Ectodermal cell (in vitro differentiated cells): ENCODE measurements around the gene SIRPD.
"Not testable (repeated sequence)": the region's sequence is repeated elsewhere in the genome, so short reads cannot be mapped to it uniquely, and the experiment has no call there.

Source experiments
- H3K27ac ChIP-seq: 2 replicates; pipeline ENCODE4 v1.7.0; 2013; ENCODE audit warnings: mild to moderate bottlenecking, low read depth, low read length; ENCODE audit not compliant: insufficient read depth, poor library complexity, severe bottlenecking
- H3K27me3 ChIP-seq: 2 replicates; pipeline ENCODE4 v1.7.0; 2013; ENCODE audit warnings: mild to moderate bottlenecking, low read length; ENCODE audit not compliant: insufficient read depth, control insufficient read depth, poor library complexity, severe bottlenecking
- H3K36me3 ChIP-seq: one replicate; pipeline ENCODE4 v1.7.0; 2013; ENCODE audit warnings: low read length; ENCODE audit not compliant: control insufficient read depth, insufficient read depth
- H3K4me1 ChIP-seq: one replicate; pipeline ENCODE4 v1.7.0; 2013; ENCODE audit warnings: low read length; ENCODE audit not compliant: control insufficient read depth, insufficient read depth
- H3K4me3 ChIP-seq: 2 replicates; pipeline ENCODE4 v1.7.0; 2013; ENCODE audit warnings: low read depth, low read length, control low read depth; ENCODE audit not compliant: insufficient read depth
- H3K9me3 ChIP-seq: 2 replicates; pipeline ENCODE4 v1.7.0; 2013; ENCODE audit warnings: mild to moderate bottlenecking, low read length, moderate library complexity; ENCODE audit not compliant: control insufficient read depth
- WGBS, 2 experiments: methylation state at CpG; one replicate each; pipeline ENCODE4 v1.1.7; 2013; ENCODE audit warnings: missing lambda C conversion rate in 2 of 2; 5-methylcytosine and 5-hydroxymethylcytosine counted together

SIRPD gene

GRCh38 chr20:1571583-1571982 is 14.1 kb upstream of the SIRPD start:
- H3K27ac ChIP-seq, H3K36me3 ChIP-seq, H3K9me3 ChIP-seq, H3K4me1 ChIP-seq, H3K4me3 ChIP-seq, H3K27me3 ChIP-seq: not testable (repeated sequence)
- WGBS, 2 experiments = 93 to 97% methylated on average over 8 of the region's 8 CpGs

DNA sequence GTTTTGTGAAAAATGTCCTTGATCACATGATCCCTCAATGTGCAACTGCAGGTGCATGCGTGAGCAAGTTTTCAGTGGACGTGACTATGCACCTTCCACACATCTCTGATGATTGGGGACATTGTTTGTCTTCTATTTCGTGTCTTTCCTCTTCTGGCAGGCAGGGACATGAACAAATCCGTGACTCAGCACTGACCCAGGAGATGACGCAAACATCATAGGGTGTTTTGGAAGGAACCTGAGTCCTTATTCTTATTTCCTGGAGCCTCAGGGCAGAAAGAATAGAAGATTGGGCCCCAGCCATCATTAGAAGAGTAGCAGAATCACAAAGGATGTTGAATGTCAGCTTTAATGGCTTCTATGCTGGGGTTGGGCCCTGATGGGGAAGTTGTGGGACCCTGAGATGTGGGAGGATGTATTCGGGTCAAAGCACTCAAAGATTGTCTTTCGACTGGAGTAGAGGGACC is 11.9 kb upstream of the SIRPD start:
- H3K4me3 ChIP-seq = no peak overlapping the region
- H3K36me3 ChIP-seq = no peaks in the 10 kb centered on the region
- no peaks in the 10 kb centered on the region for H3K9me3 ChIP-seq
- 90 to 92% methylated on average over 7 of the region's 7 CpGs for WGBS, 2 experiments
- peaks cover 6% of the 10 kb centered on the region for H3K4me1 ChIP-seq
- H3K27ac ChIP-seq = no peak overlapping the region
- no peaks in the 10 kb centered on the region for H3K27me3 ChIP-seq

DNA sequence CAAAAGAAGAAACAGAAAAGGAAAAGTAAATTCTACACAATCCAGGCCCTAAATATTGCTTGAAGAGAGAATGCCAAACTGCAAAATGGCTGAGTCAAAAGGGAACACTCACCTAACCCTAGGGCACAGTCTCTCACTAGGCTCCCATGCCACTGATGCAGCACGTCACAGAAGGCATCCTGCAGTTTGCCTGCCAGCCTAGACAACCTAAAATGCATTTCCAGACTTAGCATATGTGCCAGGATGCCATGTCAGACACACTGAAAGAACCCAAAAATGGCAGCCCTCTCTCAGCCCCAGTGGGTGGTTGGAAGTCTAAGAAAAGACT is 10.6 kb upstream of the SIRPD start:
- WGBS, 2 experiments = 96% methylated on average over 1 of the region's 1 CpG
- no peak overlapping the region for H3K4me3 ChIP-seq
- H3K9me3 ChIP-seq = no peaks in the 10 kb centered on the region
- no peak overlapping the region for H3K27ac ChIP-seq
- no peaks in the 10 kb centered on the region for H3K36me3 ChIP-seq
- H3K27me3 ChIP-seq = no peaks in the 10 kb centered on the region
- H3K4me1 ChIP-seq = peaks cover 6% of the 10 kb centered on the region

GRCh38 chr20:1567392-1568162 is 10.1 kb upstream of the SIRPD start:
- Histone ChIP-seq H3K9me3 (no peaks in the 10 kb centered on the region), H3K4me1 (peaks cover 6% of the 10 kb centered on the region), H3K4me3 (no peak overlapping the region), H3K27me3 (no peaks in the 10 kb centered on the region), H3K36me3 (no peaks in the 10 kb centered on the region), H3K27ac (no peak overlapping the region)
- WGBS, 2 experiments = 87 to 90% methylated on average over 6 of the region's 6 CpGs

DNA sequence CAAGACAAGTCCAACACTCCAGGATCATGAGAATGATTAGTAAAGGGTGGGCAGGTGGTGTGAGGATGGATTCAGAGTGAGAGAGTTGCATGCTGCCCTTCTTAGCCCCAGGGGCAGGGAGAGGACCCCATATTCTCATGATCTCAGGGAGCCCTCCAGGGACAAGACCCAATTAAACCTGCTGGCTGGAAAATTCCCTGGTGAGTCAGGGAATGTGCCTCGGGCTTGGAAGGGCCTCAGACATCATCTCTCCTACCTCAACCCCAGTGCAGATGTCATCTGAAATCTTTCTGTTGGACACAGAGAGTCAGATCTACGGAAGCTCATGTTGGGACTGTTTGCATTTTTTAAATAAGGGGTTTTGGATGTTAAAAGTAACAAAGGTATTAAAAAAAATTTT is 9.2 kb upstream of the SIRPD start:
- no peaks in the 10 kb centered on the region for H3K9me3 ChIP-seq
- no peak overlapping the region for H3K4me3 ChIP-seq
- H3K4me1 ChIP-seq = peaks cover 6% of the 10 kb centered on the region
- no peaks in the 10 kb centered on the region for H3K27me3 ChIP-seq
- no peaks in the 10 kb centered on the region for H3K36me3 ChIP-seq
- WGBS, 2 experiments = 83 to 91% methylated on average over 2 of the region's 2 CpGs
- no peak overlapping the region for H3K27ac ChIP-seq

DNA sequence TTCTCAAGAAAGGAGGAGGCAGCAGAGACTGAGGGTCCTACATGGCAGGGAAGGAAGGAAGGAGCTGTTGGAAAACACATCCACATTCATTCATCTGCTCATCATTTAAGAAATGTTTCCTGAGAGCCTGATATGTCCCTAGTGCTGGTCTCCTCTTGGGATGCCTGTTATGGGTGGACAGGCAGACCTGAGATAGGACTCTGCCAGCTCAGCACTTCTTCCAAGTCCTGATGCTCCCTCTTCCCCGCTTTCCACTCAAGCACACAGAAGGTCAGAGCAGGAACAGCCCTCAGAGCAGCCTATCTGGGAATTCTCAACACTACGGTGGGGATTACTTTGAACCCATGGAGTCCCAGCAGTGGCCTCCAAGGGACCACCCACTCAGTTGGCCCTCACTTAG is 8.0 kb upstream of the SIRPD start:
- 87 to 91% methylated on average over 2 of the region's 2 CpGs for WGBS, 2 experiments
- peaks cover 6% of the 10 kb centered on the region for H3K4me1 ChIP-seq
- no peak overlapping the region for H3K27ac ChIP-seq
- no peaks in the 10 kb centered on the region for H3K36me3 ChIP-seq
- H3K27me3 ChIP-seq = no peaks in the 10 kb centered on the region
- H3K9me3 ChIP-seq = no peaks in the 10 kb centered on the region
- H3K4me3 ChIP-seq = no peak overlapping the region

- WGBS, 2 experiments = 87% methylated on average over 2 of the region's 2 CpGs
- H3K27ac ChIP-seq = no peak overlapping the region
Observed at GRCh38 chr20:1563598-1563997, 6.1 kb upstream of the SIRPD start.

DNA sequence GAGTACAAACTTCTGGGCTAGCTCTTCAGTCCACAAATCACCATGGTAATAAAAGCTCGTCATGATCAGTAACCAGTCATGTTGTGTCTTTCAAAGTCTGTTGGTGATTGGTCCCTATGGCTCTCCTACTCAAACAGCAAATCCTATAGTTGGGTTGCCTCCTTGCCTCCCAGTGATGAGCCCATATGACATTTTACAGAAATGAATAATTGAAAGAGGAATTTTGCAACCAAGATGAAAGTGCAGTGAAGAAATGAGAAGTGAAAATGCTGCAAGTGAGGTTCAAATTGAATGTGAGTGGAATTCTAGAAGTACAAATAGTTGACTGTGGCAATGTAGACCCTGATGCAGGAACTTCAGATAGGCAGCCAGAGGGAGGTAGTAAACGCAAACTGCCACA is 5.1 kb upstream of the SIRPD start:
- no peak overlapping the region for H3K27ac ChIP-seq
- H3K36me3 ChIP-seq = no peaks in the 10 kb centered on the region
- WGBS, 2 experiments = 93 to 95% methylated on average over 2 of the region's 2 CpGs

More at GRCh38 chr20:1563598-1563997, 6.1 kb upstream of the SIRPD start:
- Histone ChIP-seq H3K27me3 (no peaks in the 10 kb centered on the region), H3K9me3 (no peaks in the 10 kb centered on the region), H3K36me3 (no peaks in the 10 kb centered on the region), H3K4me3 (no peak overlapping the region), H3K4me1 (peaks cover 6% of the 10 kb centered on the region)

DNA sequence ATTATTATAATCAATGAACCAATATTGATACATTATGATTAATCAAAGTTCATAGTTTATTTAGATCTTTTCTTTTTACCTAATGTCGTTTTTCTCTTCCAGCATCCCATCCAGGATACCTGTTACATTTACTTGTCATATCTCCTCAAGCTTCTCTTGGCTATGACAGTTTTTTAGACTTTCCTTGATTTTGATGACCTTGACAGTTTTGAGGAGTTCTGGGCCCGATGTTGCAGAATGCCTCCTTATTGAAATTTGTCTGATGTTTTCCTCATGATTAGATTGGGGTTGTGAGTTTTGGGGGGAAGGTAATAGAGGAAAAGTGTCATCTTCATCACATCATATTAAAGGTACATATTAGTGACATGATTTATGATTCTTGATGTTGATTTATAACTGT is 3.8 kb upstream of the SIRPD start:
- H3K9me3 ChIP-seq = no peaks in the 10 kb centered on the region
- H3K27ac ChIP-seq = no peak overlapping the region
- no peaks in the 10 kb centered on the region for H3K4me1 ChIP-seq
- no peaks in the 10 kb centered on the region for H3K36me3 ChIP-seq
- 82 to 93% methylated on average over 2 of the region's 2 CpGs for WGBS, 2 experiments
- H3K27me3 ChIP-seq = no peaks in the 10 kb centered on the region
- H3K4me3 ChIP-seq = no peak overlapping the region

More for the DNA sequence above, 5.1 kb upstream of the SIRPD start:
- peaks cover 6% of the 10 kb centered on the region for H3K4me1 ChIP-seq
- no peak overlapping the region for H3K4me3 ChIP-seq
- H3K27me3 ChIP-seq = no peaks in the 10 kb centered on the region
- no peaks in the 10 kb centered on the region for H3K9me3 ChIP-seq

DNA sequence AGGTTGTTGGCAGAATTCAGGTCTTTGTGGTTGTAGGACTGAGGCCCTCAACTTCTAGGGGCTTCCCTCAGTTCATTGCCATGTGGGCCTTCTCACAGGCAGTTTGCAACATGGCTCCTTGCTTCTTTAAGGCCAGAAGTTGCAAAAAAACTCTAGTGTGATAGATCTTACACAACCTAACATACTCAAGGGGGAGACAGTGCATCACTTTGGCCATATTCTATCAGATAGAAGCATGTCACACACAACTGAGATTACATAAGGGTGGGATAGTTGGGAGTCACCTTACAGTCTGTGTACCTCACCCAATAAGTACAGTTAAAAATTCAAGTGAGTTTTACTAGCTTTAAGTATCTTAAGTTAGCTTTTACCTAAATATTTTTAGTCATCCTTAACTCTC is 1.6 kb downstream of the SIRPD start:
- Histone ChIP-seq H3K9me3 (peaks cover 3% of the 10 kb centered on the region), H3K27me3 (no peaks in the 10 kb centered on the region), H3K27ac (no peak overlapping the region), H3K4me3 (no peak overlapping the region), H3K4me1 (no peaks in the 10 kb centered on the region), H3K36me3 (no peaks in the 10 kb centered on the region)
